ENCODE results near the gene RSRC1.

The RSRC1 gene

GRCh38 chr3:158470944-158471638 lies 361.2 kb downstream of the RSRC1 start:
- Histone ChIP-seq H3K27me3 (replicated peaks) (no peaks in the 10 kb centered on the region), H3K27ac (no peak overlapping the region), H3K4me3 (ENCODE audit: low read depth, low read length) (no peak overlapping the region), H3K36me3 (replicated peaks) (no peaks in the 10 kb centered on the region)
- in situ Hi-C loops (cut with HindIII; ENCODE audit: low pct_ligation_motif_present, low sequenced_read_pairs) = no loop called here
- no peak for TF ChIP-seq CTCF (IDR thresholded peaks at IDR 0.05; ENCODE audit: low read depth, low read length, missing control alignments)
- DNase-seq = no peak

GRCh38 chr3:158471639-158472294 lies 361.9 kb downstream of the RSRC1 start:
- DNase-seq = peak; percentile 26
- no peaks in the 10 kb centered on the region for H3K36me3 ChIP-seq (replicated peaks)
- no peak overlapping the region for H3K27ac ChIP-seq

GRCh38 chr3:158479051-158479450 lies 369.2 kb downstream of the RSRC1 start:
- Histone ChIP-seq H3K27ac (no peak overlapping the region), H3K27me3 (replicated peaks) (no peaks in the 10 kb centered on the region), H3K4me3 (ENCODE audit: low read depth, low read length) (no peak overlapping the region), H3K36me3 (replicated peaks) (no peaks in the 10 kb centered on the region)
- in situ Hi-C loops (cut with HindIII; ENCODE audit: low pct_ligation_motif_present, low sequenced_read_pairs) = no loop called here
- no peak for DNase-seq
- TF ChIP-seq CTCF (IDR thresholded peaks at IDR 0.05; ENCODE audit: low read depth, low read length, missing control alignments) = no peak

More at GRCh38 chr3:158471639-158472294, 361.9 kb downstream of the RSRC1 start:
- in situ Hi-C loops (cut with HindIII; ENCODE audit: low pct_ligation_motif_present, low sequenced_read_pairs) = no loop called here
- Histone ChIP-seq H3K27me3 (replicated peaks) (no peaks in the 10 kb centered on the region), H3K4me3 (ENCODE audit: low read depth, low read length) (no peak overlapping the region)
- TF ChIP-seq CTCF (IDR thresholded peaks at IDR 0.05; ENCODE audit: low read depth, low read length, missing control alignments) = no peak

GRCh38 chr3:158483701-158484235 lies 373.9 kb downstream of the RSRC1 start:
- no peak for TF ChIP-seq CTCF (IDR thresholded peaks at IDR 0.05; ENCODE audit: low read depth, low read length, missing control alignments)
- no peaks in the 10 kb centered on the region for H3K36me3 ChIP-seq (replicated peaks)
- H3K27ac ChIP-seq = no peak overlapping the region
- no peaks in the 10 kb centered on the region for H3K27me3 ChIP-seq (replicated peaks)
- no peak for DNase-seq
- no peak overlapping the region for H3K4me3 ChIP-seq (ENCODE audit: low read depth, low read length)
- in situ Hi-C loops (cut with HindIII; ENCODE audit: low pct_ligation_motif_present, low sequenced_read_pairs) = no loop called here

GRCh38 chr3:158486200-158486599 lies 376.3 kb downstream of the RSRC1 start:
- no peak overlapping the region for H3K4me3 ChIP-seq (ENCODE audit: low read depth, low read length)
- DNase-seq = no peak
- in situ Hi-C loops (cut with HindIII; ENCODE audit: low pct_ligation_motif_present, low sequenced_read_pairs) = no loop called here
- H3K27ac ChIP-seq = no peak overlapping the region
- H3K27me3 ChIP-seq (replicated peaks) = no peaks in the 10 kb centered on the region
- no peak for TF ChIP-seq CTCF (IDR thresholded peaks at IDR 0.05; ENCODE audit: low read depth, low read length, missing control alignments)
- no peaks in the 10 kb centered on the region for H3K36me3 ChIP-seq (replicated peaks)

All from brain microvascular endothelial cell (primary cell).